Measurements from ENCODE around the gene PMS1.

PMS1 gene

GRCh38 chr2:189763908-189764661 is 20.2 kb upstream of the PMS1 start:
- DNase-seq (ENCODE audit: low read depth), result no peak
- no peak for TF ChIP-seq CTCF (IDR thresholded peaks at IDR 0.05; ENCODE audit: insufficient read depth, low read depth, low read length, missing control alignments)
- peak overlapping the region; percentile 65 for H3K4me3 ChIP-seq (ENCODE audit: low read length)

GRCh38 chr2:189770590-189771322 is 13.5 kb upstream of the PMS1 start:
- no peak for TF ChIP-seq CTCF (IDR thresholded peaks at IDR 0.05; ENCODE audit: insufficient read depth, low read depth, low read length, missing control alignments)
- DNase-seq (ENCODE audit: low read depth), result no peak
- no peak overlapping the region for H3K4me3 ChIP-seq (ENCODE audit: low read length)

- H3K4me3 ChIP-seq (ENCODE audit: low read length), result no peak overlapping the region
- DNase-seq (ENCODE audit: low read depth), result peak; percentile 16
- no peak for TF ChIP-seq CTCF (IDR thresholded peaks at IDR 0.05; ENCODE audit: insufficient read depth, low read depth, low read length, missing control alignments)
Observed at GRCh38 chr2:189772212-189772611, 12.0 kb upstream of the PMS1 start.

GRCh38 chr2:189782221-189782671 is 2.0 kb upstream of the PMS1 start:
- peak; percentile 42 for DNase-seq (ENCODE audit: low read depth)
- no peak for TF ChIP-seq CTCF (IDR thresholded peaks at IDR 0.05; ENCODE audit: insufficient read depth, low read depth, low read length, missing control alignments)
- peak overlapping the region; percentile 90 for H3K4me3 ChIP-seq (ENCODE audit: low read length)

- DNase-seq (ENCODE audit: low read depth), result no peak
- TF ChIP-seq CTCF (IDR thresholded peaks at IDR 0.05; ENCODE audit: insufficient read depth, low read depth, low read length, missing control alignments), result no peak
- H3K4me3 ChIP-seq (ENCODE audit: low read length), result peak overlapping the region; percentile 90
Observed at GRCh38 chr2:189783451-189783926, 761 bp upstream of the PMS1 start.

- no peak overlapping the region for H3K4me3 ChIP-seq (ENCODE audit: low read length)
- DNase-seq (ENCODE audit: low read depth), result no peak
- no peak for TF ChIP-seq CTCF (IDR thresholded peaks at IDR 0.05; ENCODE audit: insufficient read depth, low read depth, low read length, missing control alignments)
Observed at GRCh38 chr2:189791338-189792042, 7.2 kb downstream of the PMS1 start.

Data from epithelial cell of esophagus (primary cell).